ENCODE results near the gene ASAP3. TPM values are rescaled to one million over a fixed set of nuclear protein-coding genes. Genes with fewer than 3 reads are reported as not detected.

Gene ASAP3
- total RNA-seq, 1 experiment from 2014 or later = 71.2 TPM

GRCh38 chr1:23387494-23387893 lies 96.5 kb downstream of the ASAP3 start (continued):
- no peak for TF ChIP-seq ZNF281 (CRISPR knock-in tag; IDR thresholded peaks at IDR 0.05)
- TF ChIP-seq ZNF219 (CRISPR knock-in tag; IDR thresholded peaks at IDR 0.05; ENCODE audit: borderline replicate concordance) = no peak

GRCh38 chr1:23385119-23385621 lies 98.8 kb downstream of the ASAP3 start:
- TF ChIP-seq ZNF317 (CRISPR knock-in tag; IDR thresholded peaks at IDR 0.05; ENCODE audit: borderline replicate concordance, low read depth) = no peak
- no peak for TF ChIP-seq ATF6 (CRISPR knock-in tag; IDR thresholded peaks at IDR 0.05)
- no peak for TF ChIP-seq ZNF232 (CRISPR knock-in tag; IDR thresholded peaks at IDR 0.05)
- TF ChIP-seq IRF1 (CRISPR knock-in tag; IDR thresholded peaks at IDR 0.05) = no peak
- TF ChIP-seq ZNF512 (CRISPR knock-in tag; IDR thresholded peaks at IDR 0.05; ENCODE audit: borderline replicate concordance) = no peak
- TF ChIP-seq IRF2 (CRISPR knock-in tag; IDR thresholded peaks at IDR 0.05; ENCODE audit: borderline replicate concordance, low read depth) = no peak
- no peak for TF ChIP-seq PRRX2 (CRISPR knock-in tag; IDR thresholded peaks at IDR 0.05)
- no peak for TF ChIP-seq TCF7 (CRISPR knock-in tag; IDR thresholded peaks at IDR 0.05; ENCODE audit: low read depth)
- no peak for TF ChIP-seq HMGXB4 (CRISPR knock-in tag; IDR thresholded peaks at IDR 0.05)
- Mint-ChIP-seq H3K27ac (no peak overlapping the region), H3K36me3 (no peaks in the 10 kb centered on the region), H3K27me3 (ENCODE audit: low read depth) (no peaks in the 10 kb centered on the region), H3K4me1 (no peaks in the 10 kb centered on the region), H3K9me3 (no peaks in the 10 kb centered on the region), H3K4me3 (no peak overlapping the region)
- CTCF ChIA-PET = interaction anchor here (1.3 kb wide), 1 partner anchor 19 kb away, joined by 5 read pairs; no protein-coding TSS in a partner anchor
- ATAC-seq (no peak), DNase-seq (ENCODE audit: low spot score) (no peak)
- POLR2A ChIA-PET = interaction anchor here (0.9 kb wide), 1 partner anchor 17 kb away, joined by 3 read pairs; no protein-coding TSS in a partner anchor

- ChIA-PET CTCF (interaction anchor here (1.3 kb wide), 1 partner anchor 19 kb away, joined by 5 read pairs; no protein-coding TSS in a partner anchor), POLR2A (interaction anchor here (0.6 to 0.9 kb wide), 3 partner anchors 16 to 191 kb away, joined by 3 to 4 read pairs (median 4); no protein-coding TSS in a partner anchor)
- Mint-ChIP-seq H3K9me3 (no peaks in the 10 kb centered on the region), H3K4me3 (no peak overlapping the region), H3K27me3 (ENCODE audit: low read depth) (no peaks in the 10 kb centered on the region; the same call in 1 of the 2 replicates), H3K4me1 (no peaks in the 10 kb centered on the region), H3K36me3 (no peaks in the 10 kb centered on the region), H3K27ac (no peak overlapping the region)
- ATAC-seq = no peak
- no peak for DNase-seq (ENCODE audit: low spot score)
- TF ChIP-seq ZNF219 (CRISPR knock-in tag; IDR thresholded peaks at IDR 0.05; ENCODE audit: borderline replicate concordance) (no peak), ZNF396 (CRISPR knock-in tag; IDR thresholded peaks at IDR 0.05; ENCODE audit: borderline replicate concordance) (no peak), ZNF425 (CRISPR knock-in tag; conservative IDR thresholded peaks at IDR 0.05) (no peak), CBFB (CRISPR knock-in tag; IDR thresholded peaks at IDR 0.05; ENCODE audit: low read depth) (no peak), NFYB (CRISPR knock-in tag; conservative IDR thresholded peaks at IDR 0.05; ENCODE audit: low read depth) (no peak), SMAD4 (CRISPR knock-in tag; IDR thresholded peaks at IDR 0.05) (no peak), NR3C1 (CRISPR knock-in tag; conservative IDR thresholded peaks at IDR 0.05; ENCODE audit: low read depth) (no peak), SOX15 (CRISPR knock-in tag; IDR thresholded peaks at IDR 0.05) (no peak), E2F4 (CRISPR knock-in tag; IDR thresholded peaks at IDR 0.05; ENCODE audit: borderline replicate concordance, low read depth) (no peak)
These were observed 99.5 kb downstream of the ASAP3 start for GRCh38 chr1:23384312-23385058.

Measured in WTC11 (cell line).